ENCODE data around the gene CHERP.
"Not testable (repeated sequence)": the region's sequence is repeated elsewhere in the genome, so short reads cannot be mapped to it uniquely, and the experiment has no call there.

Gene CHERP

GRCh38 chr19:16562608-16563025 is 20.4 kb upstream of the CHERP start:
- TF ChIP-seq CTCF (IDR thresholded peaks at IDR 0.05; ENCODE audit: borderline replicate concordance, control extremely low read depth, extremely low read depth, insufficient read depth, missing control alignments): no peak
- in situ Hi-C loops (cut with MboI; ENCODE audit: low sequenced_read_pairs, unreplicated experiment): no loop called here
- DNase-seq (ENCODE audit: low spot score): no peak

GRCh38 chr19:16561382-16561781 is 19.1 kb upstream of the CHERP start:
- DNase-seq (ENCODE audit: low spot score): no peak
- in situ Hi-C loops (cut with MboI; ENCODE audit: low sequenced_read_pairs, unreplicated experiment): no loop called here
- no peak for TF ChIP-seq CTCF (IDR thresholded peaks at IDR 0.05; ENCODE audit: borderline replicate concordance, control extremely low read depth, extremely low read depth, insufficient read depth, missing control alignments)

GRCh38 chr19:16559780-16560276 is 17.6 kb upstream of the CHERP start:
- DNase-seq (ENCODE audit: low spot score): no peak
- no peak for TF ChIP-seq CTCF (IDR thresholded peaks at IDR 0.05; ENCODE audit: borderline replicate concordance, control extremely low read depth, extremely low read depth, insufficient read depth, missing control alignments)
- in situ Hi-C loops (cut with MboI; ENCODE audit: low sequenced_read_pairs, unreplicated experiment): no loop called here

- in situ Hi-C loops (cut with MboI; ENCODE audit: low sequenced_read_pairs, unreplicated experiment): no loop called here
- DNase-seq (ENCODE audit: low spot score): no peak
- TF ChIP-seq CTCF (IDR thresholded peaks at IDR 0.05; ENCODE audit: borderline replicate concordance, control extremely low read depth, extremely low read depth, insufficient read depth, missing control alignments): no peak
These were observed 12.5 kb upstream of the CHERP start for GRCh38 chr19:16554776-16555175.

- DNase-seq (ENCODE audit: low spot score); in situ Hi-C loops (cut with MboI; ENCODE audit: low sequenced_read_pairs, unreplicated experiment): not testable (repeated sequence)
These were observed 9.7 kb upstream of the CHERP start for GRCh38 chr19:16551902-16552301.

- no peak for TF ChIP-seq CTCF (IDR thresholded peaks at IDR 0.05; ENCODE audit: borderline replicate concordance, control extremely low read depth, extremely low read depth, insufficient read depth, missing control alignments)
- in situ Hi-C loops (cut with MboI; ENCODE audit: low sequenced_read_pairs, unreplicated experiment): no loop called here
These were observed 6.7 kb upstream of the CHERP start for GRCh38 chr19:16548956-16549355.

GRCh38 chr19:16544473-16545231 is 2.4 kb upstream of the CHERP start:
- no peak for DNase-seq (ENCODE audit: low spot score)
- no peak for TF ChIP-seq CTCF (IDR thresholded peaks at IDR 0.05; ENCODE audit: borderline replicate concordance, control extremely low read depth, extremely low read depth, insufficient read depth, missing control alignments)
- in situ Hi-C loops (cut with MboI; ENCODE audit: low sequenced_read_pairs, unreplicated experiment): no loop called here

More at GRCh38 chr19:16548956-16549355, 6.7 kb upstream of the CHERP start:
- no peak for DNase-seq (ENCODE audit: low spot score)

GRCh38 chr19:16543734-16544133 is 1.5 kb upstream of the CHERP start:
- in situ Hi-C loops (cut with MboI; ENCODE audit: low sequenced_read_pairs, unreplicated experiment); DNase-seq (ENCODE audit: low spot score): not testable (repeated sequence)

Measured in GM13976 (cell line).